Middle frontal gyrus (tissue), 1 donor: ENCODE data around the gene CLCA4.

Experiments used
- DNase-seq: peaks from one replicate; pipeline ENCODE4 v3.0.0-alpha.2; 2015; ENCODE audit warnings: low spot score; ENCODE audit errors: extremely low spot score

CLCA4 gene

DNA sequence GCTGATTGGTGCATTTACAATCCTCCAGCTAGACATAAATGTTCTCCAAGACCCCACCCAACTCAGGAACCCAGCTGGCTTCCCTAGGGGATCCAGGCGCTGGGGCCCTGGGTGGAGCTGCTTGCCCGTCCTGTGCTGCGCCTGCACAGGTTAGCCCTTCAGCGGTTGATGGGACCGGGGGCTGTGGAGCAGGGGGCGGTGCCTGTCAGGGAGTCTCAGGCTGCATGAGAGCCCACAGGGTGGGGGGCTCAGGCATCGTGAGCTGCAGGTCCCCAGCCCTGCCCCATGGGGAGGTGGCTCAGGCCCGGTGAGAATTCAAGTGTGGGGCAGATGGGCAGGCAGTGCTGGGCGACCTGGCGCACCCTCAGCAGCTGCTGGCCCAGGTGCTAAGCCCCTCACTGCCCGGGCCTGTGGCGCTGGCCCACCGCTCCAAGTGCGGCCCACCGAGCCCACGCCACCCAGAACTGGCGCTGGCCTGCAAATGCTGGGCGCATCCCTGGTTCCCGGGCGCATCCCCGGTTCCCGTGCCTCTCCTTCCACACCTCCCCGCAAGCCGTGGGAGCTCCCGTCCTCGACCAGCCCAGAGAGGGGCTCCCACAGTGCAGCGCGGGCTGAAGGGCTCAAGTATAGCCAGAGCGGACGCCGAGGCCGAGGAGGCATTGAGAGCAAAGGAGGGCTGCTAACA is 23.1 kb upstream of the CLCA4 start:
- no peak for DNase-seq

DNA sequence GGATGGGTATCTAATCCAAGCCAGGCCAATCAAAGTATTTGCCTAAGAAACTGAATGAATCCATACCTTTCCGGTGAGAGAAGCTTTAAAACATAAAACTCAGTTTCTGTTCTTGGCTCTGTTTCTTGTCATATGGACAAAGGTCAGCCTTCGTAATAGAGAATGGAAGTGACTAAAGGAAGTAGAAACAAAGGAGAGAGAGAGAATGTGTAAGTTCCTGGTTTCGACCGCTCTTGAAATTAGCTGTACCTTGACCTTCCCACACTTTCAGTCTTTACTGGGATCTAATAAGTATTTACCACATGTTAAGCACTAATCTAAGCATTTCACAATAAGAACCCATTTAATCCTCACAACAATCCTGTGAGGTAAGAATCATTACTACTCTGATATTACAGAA is 19.6 kb upstream of the CLCA4 start:
- no peak for DNase-seq

DNA sequence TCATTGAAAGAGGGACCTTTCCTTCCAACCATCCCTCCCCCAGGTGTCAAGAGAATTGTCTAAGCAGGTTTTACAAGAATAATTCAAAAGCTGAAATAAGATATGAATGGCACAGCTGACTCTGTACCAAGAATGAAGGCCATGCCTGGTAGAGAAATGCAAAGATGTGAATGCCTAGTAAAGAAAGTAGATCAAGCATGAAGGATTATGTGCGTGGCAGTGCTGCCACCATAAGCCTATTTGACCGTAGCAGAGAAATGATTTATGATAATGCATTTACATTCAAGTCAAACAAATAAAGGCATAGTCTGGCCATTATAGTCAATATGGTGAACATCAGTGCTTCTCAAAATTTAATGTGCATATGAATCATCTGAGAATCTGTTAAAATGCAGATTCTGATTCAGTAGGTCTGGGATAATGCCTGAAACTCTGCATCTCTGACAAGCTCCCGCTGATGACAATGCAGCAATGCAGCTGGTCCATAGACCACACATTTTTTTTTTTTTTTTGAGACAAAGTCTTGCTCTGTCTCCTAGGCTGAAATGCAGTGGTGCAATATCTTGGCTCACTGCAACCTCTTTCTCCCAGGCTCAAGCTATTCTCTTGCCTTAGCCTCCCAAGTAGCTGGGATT is 16.6 kb upstream of the CLCA4 start:
- DNase-seq = no peak

DNA sequence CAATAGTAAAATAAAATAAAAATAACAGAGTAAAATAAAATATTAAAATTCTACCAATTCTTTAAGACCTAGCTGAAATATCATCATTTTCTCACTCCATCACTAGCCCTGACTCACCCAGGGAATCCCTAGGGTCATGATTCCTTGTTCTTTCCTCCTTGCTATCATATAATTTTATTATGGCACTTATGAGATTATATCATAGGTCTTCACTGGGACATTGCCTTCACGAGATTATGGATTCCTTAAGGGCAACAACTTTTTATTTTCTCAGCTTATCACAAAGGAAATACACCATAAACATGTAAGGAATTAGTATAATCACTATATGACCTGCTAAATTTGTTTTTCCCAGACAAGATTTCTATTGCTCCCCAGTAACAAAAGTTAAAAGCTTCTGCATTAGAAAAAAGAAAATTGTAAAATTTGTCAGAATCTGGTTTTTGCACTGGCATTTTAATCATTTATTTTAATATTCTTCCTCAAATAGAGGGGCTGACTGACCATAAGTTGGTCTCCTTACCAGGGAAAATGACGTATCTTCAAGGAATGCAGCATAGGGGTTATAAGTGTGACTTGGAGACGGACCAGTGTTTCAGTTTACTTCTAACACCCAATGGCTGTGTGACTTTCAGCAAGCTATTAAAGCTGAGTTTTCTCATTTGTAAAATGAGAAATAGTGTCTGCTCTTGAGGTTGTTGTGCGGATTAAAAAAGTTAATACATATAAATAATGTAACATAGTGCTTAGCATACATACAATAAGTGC is 8.8 kb upstream of the CLCA4 start:
- no peak for DNase-seq

DNA sequence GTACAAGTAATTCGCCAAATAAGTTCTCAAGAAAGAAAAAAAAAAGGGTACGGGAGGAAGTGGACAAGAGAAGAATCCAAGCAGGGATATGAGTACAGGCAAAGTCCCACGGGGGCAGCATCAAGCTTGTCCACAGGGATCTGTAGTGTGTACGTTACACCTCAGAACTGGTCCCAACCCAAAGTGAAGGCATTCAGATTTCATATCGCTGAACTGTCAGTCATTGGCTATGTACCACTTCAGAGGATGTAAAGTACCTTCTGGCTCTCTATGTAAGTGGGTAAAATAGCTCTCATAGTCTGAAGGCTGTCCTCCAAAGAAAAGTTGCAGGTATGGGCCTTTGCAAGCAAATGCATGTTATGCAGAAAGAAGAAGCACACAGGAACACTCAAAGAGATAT is 8.1 kb upstream of the CLCA4 start:
- no peak for DNase-seq

GRCh38 chr1:86541859-86542258 is 5.0 kb upstream of the CLCA4 start:
- DNase-seq = no peak

GRCh38 chr1:86542631-86543030 is 4.2 kb upstream of the CLCA4 start:
- DNase-seq = no peak

DNA sequence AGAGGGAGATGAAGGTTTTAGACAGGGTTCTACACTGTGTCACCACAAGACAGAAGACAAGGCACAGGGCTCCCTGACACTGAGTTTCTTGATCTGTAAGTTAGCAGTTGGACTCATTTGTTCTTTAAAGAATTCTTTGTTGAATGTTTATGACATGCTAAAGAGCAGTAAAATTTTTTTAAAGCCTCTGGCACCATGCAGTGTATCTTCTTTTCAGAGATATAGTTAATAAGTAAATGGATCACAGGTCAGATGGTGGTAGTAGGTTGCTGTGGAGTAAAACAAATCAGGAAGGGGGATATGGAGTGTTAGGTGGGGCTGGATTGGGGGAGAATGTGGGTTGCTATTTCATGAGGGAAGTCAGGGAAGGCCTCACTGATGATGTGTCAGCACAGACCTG is 2.0 kb downstream of the CLCA4 start:
- no peak for DNase-seq

GRCh38 chr1:86551305-86551704 is 4.4 kb downstream of the CLCA4 start:
- DNase-seq = no peak

GRCh38 chr1:86552376-86552775 is 5.5 kb downstream of the CLCA4 start:
- DNase-seq = no peak

DNA sequence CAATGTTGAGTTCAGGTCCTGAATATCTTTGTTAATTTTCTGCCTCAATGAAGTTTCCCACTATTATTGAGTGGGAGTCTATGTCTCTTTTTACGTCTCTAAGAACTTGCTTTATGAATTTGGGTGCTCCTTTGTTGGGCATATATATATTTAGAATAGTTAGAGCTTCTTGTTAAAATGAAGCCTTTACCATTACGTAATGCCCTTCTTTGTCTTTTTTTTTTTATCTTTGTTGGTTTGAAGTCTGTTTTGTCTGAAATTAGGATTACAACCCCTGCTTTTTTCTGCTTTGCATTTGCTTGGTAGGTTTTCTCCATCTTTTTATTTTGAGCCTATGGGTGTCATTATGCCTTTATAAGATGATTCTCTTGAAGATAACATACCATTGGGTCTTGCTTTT is 10.9 kb downstream of the CLCA4 start:
- no peak for DNase-seq

DNA sequence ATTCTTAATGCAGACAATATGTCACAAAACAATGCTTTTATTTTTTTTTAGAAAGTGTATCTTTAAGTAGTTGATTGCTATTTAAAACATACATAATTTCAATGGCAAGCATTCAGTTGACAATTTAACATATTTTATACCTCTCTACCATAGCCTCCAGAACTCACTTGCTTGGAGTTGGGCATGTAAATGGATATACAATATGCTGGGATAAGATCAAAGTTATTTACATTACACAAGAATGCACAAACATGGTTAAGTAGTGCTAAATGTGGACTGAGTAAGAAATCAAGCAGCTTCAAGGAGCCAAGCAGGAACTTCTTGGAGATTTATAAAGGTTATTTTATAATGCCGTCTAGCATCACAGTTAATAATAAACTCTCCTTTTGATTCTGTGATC is 17.0 kb downstream of the CLCA4 start:
- DNase-seq = no peak

DNA sequence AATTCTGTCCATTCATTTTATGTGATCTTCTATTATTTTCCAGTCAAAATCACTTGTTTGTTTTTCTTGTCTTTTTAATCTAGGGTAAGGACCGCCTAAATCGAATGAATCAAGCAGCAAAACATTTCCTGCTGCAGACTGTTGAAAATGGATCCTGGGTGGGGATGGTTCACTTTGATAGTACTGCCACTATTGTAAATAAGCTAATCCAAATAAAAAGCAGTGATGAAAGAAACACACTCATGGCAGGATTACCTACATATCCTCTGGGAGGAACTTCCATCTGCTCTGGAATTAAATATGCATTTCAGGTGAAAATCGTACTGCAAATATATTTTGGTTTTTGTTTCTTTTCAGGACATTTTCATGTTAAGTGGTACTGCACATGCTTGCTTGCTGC is 20.5 kb downstream of the CLCA4 start:
- no peak for DNase-seq

- DNase-seq = no peak
Observed at GRCh38 chr1:86567878-86568277, 21.0 kb downstream of the CLCA4 start.

- DNase-seq = no peak
Observed at GRCh38 chr1:86573763-86574484, 27.0 kb downstream of the CLCA4 start.

GRCh38 chr1:86581231-86581630 is 34.4 kb downstream of the CLCA4 start:
- no peak for DNase-seq

- DNase-seq = no peak
Observed at GRCh38 chr1:86582161-86582560, 35.3 kb downstream of the CLCA4 start.

DNA sequence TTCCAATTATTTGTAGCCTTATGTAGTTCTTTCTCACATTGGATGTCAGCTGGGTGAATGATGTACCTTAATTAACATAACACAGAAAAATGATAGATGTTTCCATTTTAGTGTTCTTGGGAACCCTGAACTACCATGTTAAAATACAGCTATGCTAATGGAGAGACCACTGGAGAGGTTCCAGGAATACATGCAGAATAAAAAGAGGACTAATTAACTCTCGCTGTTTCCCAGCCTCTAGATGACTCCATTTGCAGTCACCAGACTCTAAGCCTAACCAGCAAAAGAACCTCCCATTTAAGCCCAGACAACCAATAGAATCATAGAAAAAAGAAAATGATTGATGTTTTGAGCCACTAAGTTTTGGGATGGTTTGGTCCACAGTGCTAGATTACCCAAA is 36.2 kb downstream of the CLCA4 start:
- DNase-seq = no peak

- no peak for DNase-seq
Observed at GRCh38 chr1:86583593-86583992, 36.7 kb downstream of the CLCA4 start.

DNA sequence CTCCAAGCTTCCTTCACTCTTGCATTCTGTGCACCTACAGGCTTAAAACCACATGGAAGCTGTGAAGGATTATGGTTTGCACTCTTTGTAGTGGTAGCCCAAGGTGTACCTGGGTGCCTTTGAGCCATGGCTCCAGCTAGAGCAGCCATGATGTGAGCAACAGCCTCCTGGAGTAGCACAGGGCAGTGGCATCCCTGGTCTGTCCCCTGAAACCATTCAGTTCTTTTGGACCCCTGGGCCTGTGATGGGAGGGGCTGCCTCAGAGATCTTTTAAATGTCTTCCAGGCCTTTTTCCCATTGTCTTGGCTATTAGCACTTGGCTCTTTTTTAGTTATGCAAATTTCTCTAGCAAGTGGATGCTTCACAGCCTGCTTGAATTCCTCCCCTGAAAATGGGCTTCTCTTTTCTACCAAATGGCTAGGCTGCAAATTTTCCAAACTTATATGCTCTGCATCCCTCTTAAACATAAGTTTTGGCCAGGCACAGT is 47.4 kb downstream of the CLCA4 start:
- no peak for DNase-seq

DNA sequence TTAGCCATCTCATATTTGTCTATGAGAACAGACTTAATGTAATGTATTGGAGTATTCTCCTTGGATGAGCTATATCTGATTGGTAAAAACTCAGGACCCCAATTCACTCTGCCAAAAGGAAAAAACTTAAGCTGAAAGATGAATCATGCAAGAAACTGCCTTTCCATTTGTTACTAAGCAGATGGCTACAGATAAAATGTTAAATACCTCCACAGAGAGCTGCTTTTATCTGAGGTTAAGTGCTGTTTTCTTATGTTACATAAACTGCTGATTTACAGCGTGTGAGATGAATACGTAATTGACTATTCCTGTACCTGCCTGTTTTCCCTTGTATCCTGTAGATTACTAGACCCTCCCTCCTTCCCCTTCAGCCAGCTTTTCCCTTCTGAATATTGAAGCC is 49.3 kb downstream of the CLCA4 start:
- no peak for DNase-seq

- DNase-seq = no peak
Observed at GRCh38 chr1:86596741-86597290, 49.9 kb downstream of the CLCA4 start.
